GM03348 (cell line): ENCODE data around the gene MAP1S.

ENCODE experiments used
- DNase-seq: peaks from one replicate; pipeline ENCODE4 v3.0.0; 2012; ENCODE audit warnings: low spot score

Gene MAP1S, protein sequence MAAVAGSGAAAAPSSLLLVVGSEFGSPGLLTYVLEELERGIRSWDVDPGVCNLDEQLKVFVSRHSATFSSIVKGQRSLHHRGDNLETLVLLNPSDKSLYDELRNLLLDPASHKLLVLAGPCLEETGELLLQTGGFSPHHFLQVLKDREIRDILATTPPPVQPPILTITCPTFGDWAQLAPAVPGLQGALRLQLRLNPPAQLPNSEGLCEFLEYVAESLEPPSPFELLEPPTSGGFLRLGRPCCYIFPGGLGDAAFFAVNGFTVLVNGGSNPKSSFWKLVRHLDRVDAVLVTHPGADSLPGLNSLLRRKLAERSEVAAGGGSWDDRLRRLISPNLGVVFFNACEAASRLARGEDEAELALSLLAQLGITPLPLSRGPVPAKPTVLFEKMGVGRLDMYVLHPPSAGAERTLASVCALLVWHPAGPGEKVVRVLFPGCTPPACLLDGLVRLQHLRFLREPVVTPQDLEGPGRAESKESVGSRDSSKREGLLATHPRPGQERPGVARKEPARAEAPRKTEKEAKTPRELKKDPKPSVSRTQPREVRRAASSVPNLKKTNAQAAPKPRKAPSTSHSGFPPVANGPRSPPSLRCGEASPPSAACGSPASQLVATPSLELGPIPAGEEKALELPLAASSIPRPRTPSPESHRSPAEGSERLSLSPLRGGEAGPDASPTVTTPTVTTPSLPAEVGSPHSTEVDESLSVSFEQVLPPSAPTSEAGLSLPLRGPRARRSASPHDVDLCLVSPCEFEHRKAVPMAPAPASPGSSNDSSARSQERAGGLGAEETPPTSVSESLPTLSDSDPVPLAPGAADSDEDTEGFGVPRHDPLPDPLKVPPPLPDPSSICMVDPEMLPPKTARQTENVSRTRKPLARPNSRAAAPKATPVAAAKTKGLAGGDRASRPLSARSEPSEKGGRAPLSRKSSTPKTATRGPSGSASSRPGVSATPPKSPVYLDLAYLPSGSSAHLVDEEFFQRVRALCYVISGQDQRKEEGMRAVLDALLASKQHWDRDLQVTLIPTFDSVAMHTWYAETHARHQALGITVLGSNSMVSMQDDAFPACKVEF

GRCh38 chr19:17718947-17719711 lies at the start of gene MAP1S:
Gene MAP1S (plus strand): TSS chr19:17719480. CDS start chr19:17719503, 23 bp downstream.
- DNase-seq = peak; percentile 92

DNA sequence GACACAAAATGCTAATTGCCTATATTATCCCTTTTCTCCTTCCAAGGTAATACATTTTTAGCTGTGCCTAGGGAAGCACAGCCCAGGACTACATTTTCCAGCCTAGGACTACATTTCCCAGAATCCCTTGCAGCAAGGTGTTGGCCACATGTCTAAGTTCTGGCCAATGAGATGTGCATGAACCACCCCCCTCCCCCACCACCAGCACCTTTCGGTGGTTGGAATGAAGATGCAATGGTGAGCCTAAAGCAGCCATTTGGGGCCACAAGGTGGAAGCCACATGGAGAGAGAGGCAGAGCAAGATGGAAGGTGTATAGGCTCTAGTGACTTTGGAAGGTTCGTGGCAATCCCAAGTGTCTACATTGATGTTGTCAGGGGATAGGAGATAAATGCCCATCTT lies 47.4 kb upstream of the MAP1S start:
- no peak for DNase-seq

DNA sequence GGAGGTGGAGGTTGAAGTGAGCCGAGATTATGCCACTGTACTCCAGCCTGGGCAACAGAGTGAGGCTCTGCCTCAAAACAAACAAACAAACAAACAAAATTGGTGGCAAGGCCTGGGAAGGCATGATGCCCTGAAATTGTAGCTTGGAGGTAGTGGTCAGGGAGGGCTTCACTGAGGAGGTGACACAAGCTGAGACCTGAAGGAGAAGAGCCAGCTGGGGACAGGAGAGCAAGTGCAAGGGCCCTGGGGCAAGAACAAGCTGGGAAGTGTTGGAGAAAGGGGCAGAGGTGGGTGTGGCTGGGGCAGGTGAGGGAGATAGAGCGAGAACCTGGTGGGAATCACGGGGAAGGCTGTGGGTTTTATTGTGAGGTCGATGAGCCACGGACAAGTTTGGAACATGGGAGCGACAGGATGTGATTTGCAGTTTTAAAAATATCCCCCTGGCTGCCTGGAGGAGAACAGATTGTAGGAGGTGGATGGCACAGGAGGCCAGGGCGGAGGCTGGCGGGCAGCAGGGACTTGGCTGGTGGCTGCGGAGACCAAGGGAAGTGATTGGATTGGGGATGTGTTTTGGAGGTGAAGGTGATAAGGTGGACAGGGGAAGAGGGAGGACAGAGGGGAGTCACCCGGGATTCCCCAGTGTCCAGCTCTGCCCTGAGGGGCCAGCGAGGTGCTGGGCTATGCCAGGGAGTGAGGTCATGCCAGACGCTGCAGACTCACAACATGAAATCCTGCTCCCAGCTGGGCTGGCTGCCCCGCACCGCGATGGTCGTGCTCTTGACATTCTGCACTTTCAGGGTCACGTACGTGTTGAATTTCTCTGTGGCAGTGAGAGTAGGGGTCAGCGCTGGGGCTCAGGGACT lies 45.1 kb upstream of the MAP1S start:
- DNase-seq = no peak

GRCh38 chr19:17676295-17676694 lies 43.0 kb upstream of the MAP1S start:
- DNase-seq = no peak

- no peak for DNase-seq
Observed at GRCh38 chr19:17677002-17677401, 42.3 kb upstream of the MAP1S start.

GRCh38 chr19:17678836-17679235 lies 40.4 kb upstream of the MAP1S start:
- no peak for DNase-seq

DNA sequence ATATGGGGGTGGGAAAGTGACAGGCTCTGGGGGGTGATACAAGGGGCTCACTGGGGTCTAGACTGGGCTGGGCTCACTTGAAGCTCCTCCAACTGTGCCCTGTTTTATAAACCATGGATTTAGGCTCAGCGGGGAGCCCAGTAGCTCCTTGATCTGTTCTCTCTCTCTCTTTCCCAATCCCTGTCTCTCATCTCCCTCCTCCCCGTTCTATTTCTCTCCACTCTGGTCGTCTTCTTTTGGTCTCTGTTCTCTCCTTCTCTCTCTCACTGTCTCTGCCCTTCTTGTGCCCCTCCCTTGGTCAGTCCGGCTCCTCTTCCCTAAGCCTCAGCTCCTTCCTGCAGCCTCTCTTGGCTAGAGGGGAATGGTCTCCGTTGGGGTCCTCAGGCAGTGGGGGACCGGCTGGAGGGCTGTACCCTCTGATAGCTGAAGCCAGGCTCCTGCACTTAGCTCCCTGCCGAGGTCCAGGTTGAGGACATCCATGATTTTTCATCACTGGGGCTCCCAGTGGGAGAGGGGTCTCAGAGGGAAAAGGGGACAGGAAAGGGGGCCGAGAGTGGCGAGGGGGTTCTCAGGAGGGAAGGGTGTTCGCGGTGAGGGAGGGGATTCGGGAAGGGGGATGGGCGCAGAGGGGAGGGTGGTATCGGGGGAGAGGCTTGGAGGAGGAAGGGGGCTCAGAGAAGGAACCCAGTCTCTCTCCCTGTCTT lies 39.6 kb upstream of the MAP1S start:
- no peak for DNase-seq

DNA sequence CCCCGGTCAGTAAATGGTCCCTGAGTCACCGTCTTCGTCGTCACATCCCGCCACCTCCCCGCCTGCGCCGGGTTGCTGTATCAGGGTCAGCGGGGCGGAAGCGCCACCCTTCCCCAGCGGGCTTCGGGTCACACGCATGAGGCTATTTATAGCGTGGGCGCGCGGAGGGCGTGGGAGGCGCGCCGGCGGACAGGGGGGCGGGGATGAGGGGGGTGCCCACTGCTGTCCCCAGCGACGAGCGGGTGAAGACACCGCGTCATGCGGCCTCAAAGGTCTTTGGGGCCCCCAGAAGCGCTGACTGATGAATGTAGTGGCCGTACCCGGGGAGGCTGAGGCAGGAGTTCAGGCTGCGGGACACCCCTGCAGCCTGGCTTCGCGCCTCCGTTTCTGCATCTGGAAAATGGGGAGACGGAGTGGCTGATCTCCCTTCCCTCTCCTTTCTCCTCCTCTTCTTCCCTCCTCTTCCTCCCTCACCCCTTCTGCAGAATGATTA lies 39.0 kb upstream of the MAP1S start:
- DNase-seq = peak; percentile 79

DNA sequence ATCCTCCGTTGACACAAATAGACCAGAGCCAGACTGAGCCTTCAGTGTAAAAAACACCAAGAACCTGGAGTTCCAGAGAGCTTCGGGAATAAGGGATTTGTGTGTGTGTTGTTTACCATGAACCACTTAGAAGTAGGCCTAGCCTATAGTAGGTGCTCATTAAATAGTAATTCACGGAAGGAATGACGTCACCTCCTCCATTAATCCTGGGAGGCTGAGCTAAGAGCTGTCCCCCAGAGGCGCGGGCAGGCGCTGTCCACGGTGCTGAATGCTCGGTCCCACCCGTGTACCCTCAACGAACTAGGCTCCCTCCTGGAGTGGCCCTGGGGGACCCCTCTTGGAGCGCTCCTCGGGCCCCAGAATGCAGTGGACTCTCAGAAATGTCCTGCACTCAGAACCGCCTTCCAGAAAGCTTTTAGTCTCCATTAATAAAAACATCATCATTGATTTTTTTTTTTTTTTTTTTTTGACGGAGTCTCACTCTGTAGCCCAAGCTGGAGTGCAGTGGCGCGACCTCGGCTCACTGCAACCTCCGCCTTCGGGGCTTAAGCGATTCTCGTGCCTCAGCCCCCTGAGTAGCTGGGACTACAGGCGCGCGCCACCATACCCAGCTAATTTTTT lies 37.7 kb upstream of the MAP1S start:
- peak; percentile 74 for DNase-seq

DNA sequence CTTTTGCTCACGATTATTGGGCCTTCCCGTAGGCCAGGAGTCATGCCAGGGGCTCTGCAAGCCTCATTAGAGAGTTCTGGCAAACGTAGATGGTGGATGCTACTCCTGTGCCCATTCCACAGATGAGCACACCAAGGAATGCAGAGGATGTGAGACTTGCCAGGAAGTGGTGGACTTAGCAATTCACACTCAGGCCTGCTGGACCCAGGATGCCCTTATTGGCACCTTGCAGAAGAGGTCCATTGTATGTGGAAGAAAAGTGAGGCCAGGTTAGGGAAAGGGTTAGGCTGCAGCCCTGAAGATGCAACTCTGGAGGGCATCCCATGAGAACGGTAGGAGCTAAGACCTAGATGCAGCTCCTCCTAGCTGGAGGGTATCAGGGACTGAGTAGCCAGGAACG lies 37.0 kb upstream of the MAP1S start:
- DNase-seq = no peak

DNA sequence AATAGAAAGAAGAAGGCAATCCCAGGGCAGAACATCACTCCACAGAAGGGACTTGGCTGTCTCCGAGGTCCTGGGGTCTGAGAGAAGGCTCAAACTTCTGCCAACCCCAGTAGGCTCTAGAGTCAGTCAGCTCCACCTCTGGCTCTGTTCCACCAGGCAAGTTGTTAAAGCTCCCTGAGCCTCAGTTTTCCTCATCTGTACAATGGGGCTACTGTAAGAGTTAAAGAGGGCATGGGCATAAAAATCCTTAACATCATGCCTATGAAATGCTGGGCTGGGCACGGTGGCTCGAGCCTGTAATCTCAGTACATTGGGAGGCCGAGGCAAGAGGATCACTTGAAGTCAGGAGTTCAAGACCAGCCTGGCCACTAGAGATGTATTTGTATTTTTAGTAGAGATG lies 36.2 kb upstream of the MAP1S start:
- no peak for DNase-seq

DNA sequence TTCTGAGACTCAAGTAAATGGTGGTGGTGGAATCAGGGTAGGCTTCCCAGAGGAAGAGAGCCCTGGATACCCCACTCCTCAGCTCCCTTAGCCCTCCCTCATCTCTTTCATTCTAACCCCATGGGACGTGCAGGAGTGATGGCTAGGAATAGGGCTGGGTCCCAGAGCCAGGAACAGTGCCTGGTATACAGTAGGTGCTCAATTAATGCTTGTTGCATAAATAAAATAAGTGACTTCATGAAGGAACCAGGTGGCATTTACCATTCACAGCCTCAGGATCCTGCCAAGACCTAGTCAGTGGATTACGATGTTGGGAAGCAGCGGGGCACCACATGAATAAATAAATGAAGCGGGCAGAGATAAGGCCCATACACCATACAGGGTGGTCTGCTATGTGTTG lies 35.0 kb upstream of the MAP1S start:
- no peak for DNase-seq

GRCh38 chr19:17685451-17686022 lies 33.7 kb upstream of the MAP1S start:
- DNase-seq = no peak

DNA sequence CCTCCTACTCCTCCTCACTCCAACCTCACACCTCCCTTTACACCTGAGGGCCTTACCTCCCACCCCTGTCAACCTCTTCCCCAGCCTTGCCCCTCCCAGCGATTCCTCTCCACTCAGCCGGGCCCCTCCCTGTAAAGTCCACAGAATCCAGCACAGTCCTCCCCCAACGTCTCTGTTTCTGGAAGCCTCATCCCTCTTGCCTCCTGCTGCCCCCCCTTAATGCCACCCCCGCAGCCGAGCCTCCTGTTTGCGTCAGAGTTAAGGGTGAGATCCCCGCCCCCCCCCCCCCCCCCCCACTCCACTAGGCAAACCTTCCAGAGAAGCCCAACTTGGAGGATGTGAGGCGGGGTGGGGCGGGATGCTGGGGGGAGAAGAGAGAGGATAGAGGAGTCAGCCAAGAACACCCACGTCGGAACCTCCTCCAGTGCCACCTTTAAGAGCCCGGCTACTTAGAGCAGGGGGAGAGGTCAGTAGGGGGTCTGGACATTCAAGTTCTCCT lies 33.2 kb upstream of the MAP1S start:
- DNase-seq = peak; percentile 33

DNA sequence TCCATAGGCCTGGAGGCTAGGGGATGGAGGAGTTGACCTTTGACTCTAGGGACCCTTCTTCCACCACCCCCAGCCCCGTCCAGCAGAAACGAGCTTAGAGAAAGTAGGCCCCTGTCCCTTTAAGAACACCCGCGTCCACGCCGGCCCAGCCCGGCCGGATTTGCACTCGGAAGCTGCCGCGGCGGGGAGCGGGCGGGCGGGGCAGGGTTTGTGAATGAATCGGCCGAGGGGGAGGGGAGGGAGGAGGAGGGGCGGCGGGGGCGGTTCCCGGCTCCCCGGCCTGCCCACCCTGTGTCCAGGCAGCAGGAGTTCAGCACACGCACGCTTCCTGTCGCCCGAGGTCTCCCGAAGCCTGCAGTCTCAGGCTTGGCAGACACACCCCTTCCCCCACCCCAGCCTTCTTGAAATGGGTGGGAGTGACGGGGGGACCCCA lies 32.7 kb upstream of the MAP1S start:
- peak; percentile 52 for DNase-seq

DNA sequence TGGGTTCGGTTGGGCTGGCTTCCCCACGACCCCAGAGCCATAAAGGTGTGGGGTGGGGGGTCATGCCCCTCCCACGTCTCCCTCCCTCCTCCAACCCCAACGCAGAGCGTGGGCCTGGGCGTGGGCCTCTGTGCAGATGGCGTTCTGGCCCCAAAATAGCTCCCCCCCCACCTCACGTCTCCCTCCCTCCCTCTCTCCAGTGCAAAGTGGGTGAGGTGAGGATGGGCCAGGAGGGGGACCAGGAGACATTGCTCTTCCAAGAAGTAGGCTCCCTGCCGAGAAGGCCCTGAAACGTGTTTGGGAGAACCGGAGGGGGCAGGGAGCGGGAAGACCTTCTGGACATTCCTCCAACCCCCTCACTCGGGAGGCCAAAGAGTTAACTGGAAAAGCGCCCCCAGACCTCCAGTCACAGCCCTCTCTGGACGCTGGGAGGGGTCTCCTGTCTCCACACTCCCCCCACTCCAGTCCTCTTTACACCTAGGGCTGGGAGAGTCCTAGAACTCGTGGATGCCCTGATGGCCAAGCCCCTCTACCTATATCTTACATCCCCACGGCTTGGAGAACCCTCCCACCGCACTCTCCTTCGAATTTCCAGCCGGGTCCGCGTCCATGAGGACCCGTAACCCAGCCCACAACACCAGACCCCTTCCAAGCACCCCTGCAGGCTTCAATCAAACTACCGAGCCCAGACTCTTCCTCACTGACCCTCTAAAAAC lies 32.0 kb upstream of the MAP1S start:
- no peak for DNase-seq

GRCh38 chr19:17687857-17688784 lies 31.2 kb upstream of the MAP1S start, which contains the start of gene UNC13A:
Gene UNC13A (minus strand): TSS chr19:17688354. CDS start chr19:17688199, 155 bp downstream.
- peak; percentile 81 for DNase-seq
